Liver (tissue), 9 donors: Measurements from ENCODE around the gene MED26. TPM values are rescaled to one million over a fixed set of nuclear protein-coding genes. Genes with fewer than 3 reads are reported as not detected.

Experiments used
- DNase-seq: peaks from one replicate; pipeline ENCODE4 v3.0.0-alpha.2; 2017; ENCODE audit warnings: low spot score
- H3K27ac ChIP-seq, 2 donors: one replicate each; pipeline ENCODE4 v1.7.0; 2013; ENCODE audit warnings: inconsistent platforms in 2 of 2, low read length in 2 of 2, control low read depth in 1 of 2, low read depth in 1 of 2, mild to moderate bottlenecking in 1 of 2
- H3K27me3 ChIP-seq, 4 donors: one replicate each; pipeline versions ENCODE4 v1.6.1 to v1.7.0; 2013; ENCODE audit warnings: low read length in 3 of 4, inconsistent platforms in 1 of 4, mild to moderate bottlenecking in 1 of 4, moderate library complexity in 1 of 4; ENCODE audit not compliant: control insufficient read depth in 4 of 4, insufficient read depth in 4 of 4
- H3K36me3 ChIP-seq, 4 donors: one replicate each; pipeline versions ENCODE4 v1.6.1 to v1.7.0; 2013; ENCODE audit warnings: low read length in 3 of 4, mild to moderate bottlenecking in 3 of 4, low read depth in 1 of 4, moderate library complexity in 1 of 4; ENCODE audit not compliant: control insufficient read depth in 4 of 4, insufficient read depth in 3 of 4
- H3K4me1 ChIP-seq, 4 donors: one replicate each; pipeline versions ENCODE4 v1.6.1 to v1.7.0; 2013; ENCODE audit warnings: low read length in 3 of 4, mild to moderate bottlenecking in 3 of 4, moderate library complexity in 1 of 4; ENCODE audit not compliant: control insufficient read depth in 4 of 4, insufficient read depth in 4 of 4
- H3K4me3 ChIP-seq, 3 donors: one replicate each; pipeline versions ENCODE4 v1.6.1 to v1.7.0; 2013; ENCODE audit warnings: low read length in 3 of 3, control low read depth in 1 of 3, low read depth in 1 of 3, mild to moderate bottlenecking in 1 of 3
- H3K9ac ChIP-seq, 2 donors: one replicate each; pipeline ENCODE4 v1.7.0; 2013; ENCODE audit warnings: low read length in 2 of 2, mild to moderate bottlenecking in 2 of 2, moderate library complexity in 2 of 2, control low read depth in 1 of 2, low read depth in 1 of 2
- H3K9me3 ChIP-seq, 4 donors: one replicate each; pipeline versions ENCODE4 v1.6.1 to v1.7.0; 2013; ENCODE audit warnings: low read length in 3 of 4; ENCODE audit not compliant: control insufficient read depth in 4 of 4
- FOXA1 ChIP-seq: IDR thresholded peaks from 2 replicates; pipeline ENCODE4 v1.6.1; 2016; ENCODE audit warnings: antibody characterized with exemption
- GABPA ChIP-seq, 2 donors: IDR thresholded peaks in 1 of 2; conservative IDR thresholded peaks in 1 of 2; 2 replicates each; pipeline ENCODE4 v1.6.1; 2016; ENCODE audit warnings: antibody characterized with exemption in 2 of 2, mild to moderate bottlenecking in 1 of 2, moderate library complexity in 1 of 2
- HNF4A ChIP-seq, 2 donors: conservative IDR thresholded peaks; 2 replicates each; pipeline ENCODE4 v1.6.1; 2016; ENCODE audit warnings: antibody characterized with exemption in 2 of 2, mild to moderate bottlenecking in 2 of 2
- HNF4G ChIP-seq: IDR thresholded peaks from 2 replicates; pipeline ENCODE4 v1.6.1; 2016; ENCODE audit warnings: antibody characterized with exemption
- JUND ChIP-seq, 2 donors: IDR thresholded peaks; 2 replicates each; pipeline ENCODE4 v1.6.1; 2016; ENCODE audit warnings: antibody characterized with exemption in 2 of 2
- MAX ChIP-seq: IDR thresholded peaks from 2 replicates; pipeline ENCODE4 v1.6.1; 2016; ENCODE audit warnings: antibody characterized with exemption
- NR2F2 ChIP-seq: IDR thresholded peaks from 2 replicates; pipeline ENCODE4 v1.6.1; 2016; ENCODE audit warnings: antibody characterized with exemption
- RAD21 ChIP-seq, 2 donors: IDR thresholded peaks; 2 replicates each; pipeline ENCODE4 v1.6.1; 2016; ENCODE audit warnings: antibody characterized with exemption in 2 of 2, mild to moderate bottlenecking in 2 of 2
- REST ChIP-seq: IDR thresholded peaks from 2 replicates; pipeline ENCODE4 v1.6.1; 2016; ENCODE audit warnings: antibody characterized with exemption, mild to moderate bottlenecking
- RXRA ChIP-seq, 2 donors: IDR thresholded peaks; 2 replicates each; pipeline ENCODE4 v1.6.1; 2017 to 2018; ENCODE audit warnings: antibody characterized with exemption in 2 of 2, mild to moderate bottlenecking in 1 of 2
- TAF1 ChIP-seq: conservative IDR thresholded peaks from 2 replicates; pipeline ENCODE4 v1.6.1; 2016; ENCODE audit warnings: antibody characterized with exemption, mild to moderate bottlenecking
- WGBS: extraction: QIAGEN DNeasy Blood & Tissue Kit; methylation state at CpG from one replicate; pipeline ENCODE4 v1.1.7; 2013; 5-methylcytosine and 5-hydroxymethylcytosine counted together
- polyA plus RNA-seq, 2 donors: library from polyadenylated mRNA; stranded (reverse) in 1 of 2; unstranded in 1 of 2; fragments of 200-250 nt in 1 of 2; fragments of >200 nt in 1 of 2; fragmentation: Nextera tagmentation in 1 of 2; extraction: Ambion mirVana in 1 of 2; gene quantifications; one replicate each; pipeline versions ENCODE4 v1.2.1 to v1.2.3, GENCODE V29; 2013 to 2015
- total RNA-seq, 2 donors: library from RNA; depleted of rRNA; stranded (reverse); fragments of >200 nt; gene quantifications; one replicate each; pipeline ENCODE4 v1.2.3, GENCODE V29; 2014
- TF ChIP-seq, protein P1 (sequence below): fragments of 150-350 bp; IDR thresholded peaks from 2 replicates; pipeline ENCODE4 v1.5.1; 2017; ENCODE audit warnings: improper control_type of control experiment, low read depth, low read length; ENCODE audit not compliant: missing input control
- donor health status: healthy.
- donor health status: healthy.
- donor health status: healthy.
- donor health status: healthy.
- donor health status: healthy.

MED26 gene
- total and polyA plus RNA-seq, 4 donors: 1.5 to 3.8 (median 3.2) TPM

GRCh38 chr19:16600824-16601223 lies 27.2 kb downstream of the MED26 start:
- DNase-seq: no peak
- 95% methylated on average over 5 of the region's 5 CpGs for WGBS

DNA sequence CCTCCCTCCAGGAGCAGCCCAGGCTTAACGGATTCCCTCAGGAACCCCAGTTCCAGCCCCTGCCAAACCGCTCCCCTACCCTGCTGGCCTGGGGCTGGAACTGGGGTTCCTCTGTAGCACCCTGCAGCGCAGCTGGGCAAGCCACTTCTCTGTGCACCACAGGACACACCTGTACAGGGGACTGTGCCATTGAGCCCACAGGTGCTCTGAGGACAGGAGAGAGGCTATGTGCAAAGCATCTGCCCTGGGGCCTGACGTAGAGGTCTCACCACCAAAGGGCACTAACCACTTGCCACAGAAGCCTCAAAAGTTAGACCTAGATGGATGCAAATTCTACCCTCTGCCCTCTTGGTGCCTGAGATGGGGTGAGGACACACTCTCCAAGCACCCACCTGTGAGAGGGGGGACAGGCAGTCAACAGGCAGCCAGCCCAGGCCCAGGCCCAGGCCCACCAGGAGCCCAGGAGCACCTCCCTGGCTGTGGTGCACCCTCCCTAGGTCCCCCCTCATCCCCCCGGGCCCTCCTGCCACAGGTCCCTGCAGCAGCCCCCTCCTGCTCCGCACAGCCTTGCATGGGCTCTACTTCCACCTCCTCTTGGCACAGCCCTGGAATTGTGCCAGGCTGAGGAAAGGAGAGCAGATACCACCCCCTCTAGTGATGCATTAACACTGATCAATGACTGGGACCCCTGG lies 28.2 kb downstream of the MED26 start:
- H3K27me3 ChIP-seq: no peaks in the 10 kb centered on the region
- no peak for TF ChIP-seq REST
- no peak for TF ChIP-seq HNF4G
- peaks cover 0 to 2% (median 0%) of the 10 kb centered on the region in 4 donors for H3K4me1 ChIP-seq
- WGBS: 90% methylated on average over 6 of the region's 6 CpGs
- no peak overlapping the region for H3K27ac ChIP-seq
- no peaks in the 10 kb centered on the region for H3K36me3 ChIP-seq
- no peaks in the 10 kb centered on the region for H3K9me3 ChIP-seq
- no peak for DNase-seq
- no peak overlapping the region for H3K9ac ChIP-seq
- no peak overlapping the region for H3K4me3 ChIP-seq

More at GRCh38 chr19:16600824-16601223, 27.2 kb downstream of the MED26 start:
- no peaks in the 10 kb centered on the region for H3K36me3 ChIP-seq
- H3K27ac ChIP-seq: no peak overlapping the region
- TF ChIP-seq MAX (no peak), JUND (IDR thresholded peaks at IDR 0.05) (no peak), FOXA1 (no peak), TAF1 (no peak), RAD21 (IDR thresholded peaks at IDR 0.05) (no peak), GABPA (IDR thresholded peaks at IDR 0.05 in 1 of 2, conservative IDR thresholded peaks at IDR 0.05 in 1 of 2) (no peak), REST (no peak), NR2F2 (no peak), HNF4A (conservative IDR thresholded peaks at IDR 0.05) (no peak), RXRA (IDR thresholded peaks at IDR 0.05) (no peak)
- TF ChIP-seq, protein P1, sequence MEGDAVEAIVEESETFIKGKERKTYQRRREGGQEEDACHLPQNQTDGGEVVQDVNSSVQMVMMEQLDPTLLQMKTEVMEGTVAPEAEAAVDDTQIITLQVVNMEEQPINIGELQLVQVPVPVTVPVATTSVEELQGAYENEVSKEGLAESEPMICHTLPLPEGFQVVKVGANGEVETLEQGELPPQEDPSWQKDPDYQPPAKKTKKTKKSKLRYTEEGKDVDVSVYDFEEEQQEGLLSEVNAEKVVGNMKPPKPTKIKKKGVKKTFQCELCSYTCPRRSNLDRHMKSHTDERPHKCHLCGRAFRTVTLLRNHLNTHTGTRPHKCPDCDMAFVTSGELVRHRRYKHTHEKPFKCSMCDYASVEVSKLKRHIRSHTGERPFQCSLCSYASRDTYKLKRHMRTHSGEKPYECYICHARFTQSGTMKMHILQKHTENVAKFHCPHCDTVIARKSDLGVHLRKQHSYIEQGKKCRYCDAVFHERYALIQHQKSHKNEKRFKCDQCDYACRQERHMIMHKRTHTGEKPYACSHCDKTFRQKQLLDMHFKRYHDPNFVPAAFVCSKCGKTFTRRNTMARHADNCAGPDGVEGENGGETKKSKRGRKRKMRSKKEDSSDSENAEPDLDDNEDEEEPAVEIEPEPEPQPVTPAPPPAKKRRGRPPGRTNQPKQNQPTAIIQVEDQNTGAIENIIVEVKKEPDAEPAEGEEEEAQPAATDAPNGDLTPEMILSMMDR: no peak
- no peak overlapping the region for H3K4me3 ChIP-seq
- H3K9me3 ChIP-seq: no peaks in the 10 kb centered on the region
- peaks cover 0 to 6% (median 4%) of the 10 kb centered on the region in 4 donors for H3K4me1 ChIP-seq
- H3K9ac ChIP-seq: no peak overlapping the region
- no peaks in the 10 kb centered on the region for H3K27me3 ChIP-seq
